Calu3 (cell line): ENCODE results near the gene OSMR. TPM values are rescaled to one million over a fixed set of nuclear protein-coding genes. Genes with fewer than 3 reads are reported as not detected.

Experiments
- BruUV-seq: library from RNA; stranded (reverse); fragments of 400-500 nt; replicated peaks from 2 replicates; lab custom pipeline; 2021; lab: Mats Ljungman, UMichigan
- CTCF ChIA-PET: fragments of 300-600 bp; sonication (Branson Sonifier 250); formaldehyde crosslinking; loops from one replicate; lab custom pipeline; 2022; ENCODE audit warnings: antibody characterized with exemption; lab: Charles Lee
- DNase-seq: peaks from one replicate; pipeline ENCODE4 v3.0.0; 2022
- H3K27ac Mint-ChIP-seq: one replicate; pipeline ENCODE4 v1.8.0; 2022; ENCODE audit warnings: mixed read lengths; ENCODE audit not compliant: unreplicated experiment
- H3K27me3 Mint-ChIP-seq: one replicate; pipeline ENCODE4 v1.8.0; 2022; ENCODE audit warnings: mixed read lengths; ENCODE audit not compliant: unreplicated experiment
- H3K36me3 Mint-ChIP-seq: one replicate; pipeline ENCODE4 v1.8.0; 2022; ENCODE audit warnings: mild to moderate bottlenecking, moderate library complexity, mixed read lengths; ENCODE audit not compliant: insufficient read depth, unreplicated experiment
- H3K4me1 Mint-ChIP-seq: one replicate; pipeline ENCODE4 v1.8.0; 2022; ENCODE audit warnings: mild to moderate bottlenecking, low read depth, mixed read lengths; ENCODE audit not compliant: unreplicated experiment
- H3K4me3 Mint-ChIP-seq: one replicate; pipeline ENCODE4 v1.8.0; 2022; ENCODE audit warnings: mild to moderate bottlenecking, low read depth, moderate library complexity, mixed read lengths; ENCODE audit not compliant: unreplicated experiment
- H3K9me3 Mint-ChIP-seq: one replicate; pipeline ENCODE4 v1.8.0; 2022; ENCODE audit warnings: low read depth, mixed read lengths; ENCODE audit not compliant: unreplicated experiment
- CTCF ChIP-seq: fragments of 200-600 bp; IDR thresholded peaks from one replicate; pipeline ENCODE4 v1.8.0; 2022; ENCODE audit warnings: antibody characterized with exemption; ENCODE audit not compliant: unreplicated experiment
- intact Hi-C: fragments of 100-400 bp; cut with micrococcal nuclease; formaldehyde crosslinking; loops from one replicate; pipeline ENCODE4 v1.10.0; 2022; ENCODE audit not compliant: unreplicated experiment
- total RNA-seq: library from RNA; stranded (reverse); gene quantifications from 2 replicates; pipeline ENCODE4 v1.2.3, GENCODE V29; 2022

The OSMR gene
- total RNA-seq, 1 experiment from 2014 or later: 76.4 TPM

DNA sequence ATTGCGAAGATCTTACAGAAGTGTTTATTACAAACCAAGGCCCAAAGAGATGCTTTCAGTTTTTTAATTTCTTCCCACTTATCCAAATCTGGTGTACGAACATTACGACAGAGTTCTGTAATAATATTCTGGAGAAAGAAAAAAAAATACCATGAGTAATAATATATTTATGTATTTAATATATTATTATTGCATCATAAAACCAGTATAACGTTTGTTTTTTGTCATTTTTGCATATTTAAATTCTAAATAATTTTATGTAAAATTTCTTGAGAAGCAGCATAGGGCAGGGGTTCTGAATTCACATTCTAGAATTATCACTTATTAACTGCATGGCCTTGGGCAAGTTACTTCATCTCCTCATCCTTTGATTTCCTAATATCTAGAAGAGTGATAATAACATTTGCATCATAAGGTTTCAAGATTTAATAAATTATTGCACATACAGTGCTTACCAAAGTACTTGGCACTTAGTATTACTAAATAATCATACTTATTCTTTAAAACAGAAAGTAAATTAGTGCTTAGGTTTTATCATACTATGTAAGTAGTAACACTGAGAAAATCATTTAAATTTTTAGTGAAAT is 107.7 kb downstream of the OSMR start:
- Mint-ChIP-seq H3K27me3 (no peaks in the 10 kb centered on the region), H3K4me1 (no peaks in the 10 kb centered on the region), H3K27ac (no peak overlapping the region), H3K9me3 (no peaks in the 10 kb centered on the region), H3K36me3 (peaks cover 22% of the 10 kb centered on the region), H3K4me3 (no peak overlapping the region)
- intact Hi-C loops: no loop called here
- CTCF ChIA-PET: no interaction called here
- no peak for DNase-seq
- TF ChIP-seq CTCF: no peak
- no TSS peak for BruUV-seq

DNA sequence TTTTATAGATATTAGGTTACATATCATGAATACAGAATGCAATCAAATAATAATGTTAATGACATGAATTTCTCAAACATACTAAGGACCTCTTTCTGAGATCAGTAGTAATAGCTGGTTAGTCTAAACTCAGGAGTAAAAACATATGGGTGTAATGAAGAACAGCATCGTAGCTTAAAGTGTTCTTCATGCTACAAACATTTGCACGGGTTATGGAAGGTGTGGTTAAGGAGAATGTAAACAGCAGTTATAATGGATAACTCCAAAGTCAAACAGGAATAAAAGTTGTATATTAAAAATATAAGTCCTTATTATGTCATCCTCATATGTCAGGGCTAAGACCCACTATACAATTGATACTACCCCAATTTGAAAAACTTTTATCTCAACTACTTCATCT is 115.9 kb downstream of the OSMR start:
- Mint-ChIP-seq H3K9me3 (no peaks in the 10 kb centered on the region), H3K27me3 (no peaks in the 10 kb centered on the region), H3K36me3 (peaks cover 22% of the 10 kb centered on the region), H3K4me1 (no peaks in the 10 kb centered on the region), H3K27ac (no peak overlapping the region), H3K4me3 (no peak overlapping the region)
- CTCF ChIA-PET: no interaction called here
- intact Hi-C loops: no loop called here
- no TSS peak for BruUV-seq
- no peak for DNase-seq
- no peak for TF ChIP-seq CTCF

- intact Hi-C loops: no loop called here
- no peak for TF ChIP-seq CTCF
- Mint-ChIP-seq H3K9me3 (no peaks in the 10 kb centered on the region), H3K4me1 (no peaks in the 10 kb centered on the region), H3K36me3 (peaks cover 5% of the 10 kb centered on the region), H3K27me3 (no peaks in the 10 kb centered on the region), H3K27ac (no peak overlapping the region), H3K4me3 (no peak overlapping the region)
- BruUV-seq: no TSS peak
- DNase-seq: no peak
- CTCF ChIA-PET: no interaction called here
Measured at GRCh38 chr5:38968665-38969064, 122.9 kb downstream of the OSMR start.

GRCh38 chr5:38978036-38978435 is 132.2 kb downstream of the OSMR start:
- DNase-seq: no peak
- CTCF ChIA-PET: interaction anchor here (0.7 kb wide), 1 partner anchor 1013 kb away, joined by 5 read pairs; no protein-coding TSS in a partner anchor
- Mint-ChIP-seq H3K27me3 (no peaks in the 10 kb centered on the region), H3K36me3 (peaks cover 6% of the 10 kb centered on the region), H3K27ac (no peak overlapping the region), H3K4me3 (no peak overlapping the region), H3K9me3 (no peaks in the 10 kb centered on the region), H3K4me1 (peaks cover 8% of the 10 kb centered on the region)
- intact Hi-C loops: no loop called here
- TF ChIP-seq CTCF: no peak
- BruUV-seq: no TSS peak
